Measurements from ENCODE around the gene GATA1. TPM values are rescaled to one million over a fixed set of nuclear protein-coding genes. Genes with fewer than 3 reads are reported as not detected.

Gene GATA1
- total RNA-seq, 1 experiment from 2014 or later, result not detected

GRCh38 chrX:48826876-48827653 is 40.7 kb downstream of the GATA1 start:
- ChIA-PET CTCF (interaction anchor here (0.6 kb wide), 1 partner anchor 58 kb away, joined by 10 read pairs; no protein-coding TSS in a partner anchor), POLR2A (no interaction called here)
- DNase-seq, result no peak
- H3K36me3 ChIP-seq (ENCODE audit: control insufficient read depth, insufficient read depth, low read length), result no peaks in the 10 kb centered on the region; the same call in 1 of the 2 replicates
- H3K4me1 Mint-ChIP-seq (ENCODE audit: low read depth, unreplicated experiment), result no peaks in the 10 kb centered on the region
- intact Hi-C loops (cut with micrococcal nuclease; ENCODE audit: unreplicated experiment), result no loop called here
- H3K27ac Mint-ChIP-seq (ENCODE audit: unreplicated experiment), result no peak overlapping the region
- H3K27me3 ChIP-seq (replicated peaks; ENCODE audit: control insufficient read depth, insufficient read depth, low read length), result no peaks in the 10 kb centered on the region
- H3K4me1 ChIP-seq, result no peaks in the 10 kb centered on the region
- no peak for TF ChIP-seq CTCF (IDR thresholded peaks at IDR 0.05; ENCODE audit: insufficient read depth in 1 of 2, low read depth in 1 of 2, low read length in 1 of 2, severe bottlenecking in 1 of 2, unreplicated experiment in 1 of 2)
- H3K36me3 Mint-ChIP-seq (ENCODE audit: insufficient read depth, unreplicated experiment), result peaks cover 5% of the 10 kb centered on the region
- no peaks in the 10 kb centered on the region for H3K9me3 ChIP-seq
- H3K27me3 Mint-ChIP-seq (ENCODE audit: insufficient read depth, unreplicated experiment), result no peaks in the 10 kb centered on the region
- H3K9me3 Mint-ChIP-seq (ENCODE audit: unreplicated experiment), result no peaks in the 10 kb centered on the region
- BruUV-seq (replicated peaks), result no TSS peak
- H3K4me3 Mint-ChIP-seq (ENCODE audit: unreplicated experiment), result no peak overlapping the region
- H3K4me3 ChIP-seq (ENCODE audit: low read depth, low read length), result no peak overlapping the region

- POLR2A ChIA-PET, result interaction anchor here (0.7 kb wide), 1 partner anchor 379 kb away, joined by 5 read pairs; no protein-coding TSS in a partner anchor
- no peak overlapping the region for H3K27ac Mint-ChIP-seq (ENCODE audit: unreplicated experiment)
- no peak overlapping the region for H3K4me3 Mint-ChIP-seq (ENCODE audit: unreplicated experiment)
Observed at GRCh38 chrX:48827654-48827968, 41.2 kb downstream of the GATA1 start.

More at GRCh38 chrX:48827654-48827968, 41.2 kb downstream of the GATA1 start:
- no peaks in the 10 kb centered on the region for H3K9me3 ChIP-seq
- Mint-ChIP-seq H3K27me3 (ENCODE audit: insufficient read depth, unreplicated experiment) (no peaks in the 10 kb centered on the region), H3K36me3 (ENCODE audit: insufficient read depth, unreplicated experiment) (peaks cover 5% of the 10 kb centered on the region), H3K9me3 (ENCODE audit: unreplicated experiment) (no peaks in the 10 kb centered on the region), H3K4me1 (ENCODE audit: low read depth, unreplicated experiment) (no peaks in the 10 kb centered on the region)
- no peak for TF ChIP-seq CTCF (IDR thresholded peaks at IDR 0.05; ENCODE audit: insufficient read depth in 1 of 2, low read depth in 1 of 2, low read length in 1 of 2, severe bottlenecking in 1 of 2, unreplicated experiment in 1 of 2)
- no peak for DNase-seq
- no TSS peak for BruUV-seq (replicated peaks)
- no peaks in the 10 kb centered on the region for H3K4me1 ChIP-seq
- H3K4me3 ChIP-seq (ENCODE audit: low read depth, low read length), result no peak overlapping the region
- no peaks in the 10 kb centered on the region; the same call in 1 of the 2 replicates for H3K36me3 ChIP-seq (ENCODE audit: control insufficient read depth, insufficient read depth, low read length)
- intact Hi-C loops (cut with micrococcal nuclease; ENCODE audit: unreplicated experiment), result no loop called here
- no peaks in the 10 kb centered on the region for H3K27me3 ChIP-seq (replicated peaks; ENCODE audit: control insufficient read depth, insufficient read depth, low read length)
- CTCF ChIA-PET, result interaction anchor here (0.6 kb wide), 1 partner anchor 58 kb away, joined by 10 read pairs; no protein-coding TSS in a partner anchor
